GM23248 (cell line): Measurements from ENCODE around the gene HEMGN. TPM values are rescaled to one million over a fixed set of nuclear protein-coding genes. Genes with fewer than 3 reads are reported as not detected.

Experiments
- DNase-seq: peaks from one replicate; pipeline ENCODE4 v3.0.0-alpha.2; 2015
- H2AFZ ChIP-seq: fragments of 200-600 bp; sonication (generic); 2 replicates; pipeline ENCODE4 v1.6.1; 2016; ENCODE audit warnings: antibody characterized with exemption
- H3F3A ChIP-seq: fragments of 200-600 bp; sonication (generic); 2 replicates; pipeline ENCODE4 v1.6.1; 2016; ENCODE audit warnings: mild to moderate bottlenecking, antibody characterized with exemption, mixed run types; ENCODE audit not compliant: insufficient read depth
- H3K27ac ChIP-seq: fragments of 200-600 bp; sonication (generic); 2 replicates; pipeline ENCODE4 v1.5.1; 2016; ENCODE audit warnings: mild to moderate bottlenecking
- H3K27me3 ChIP-seq: fragments of 200-600 bp; sonication (generic); replicated peaks from 2 replicates; pipeline ENCODE4 v1.6.1; 2016; ENCODE audit warnings: mild to moderate bottlenecking; ENCODE audit not compliant: insufficient read depth
- H3K36me3 ChIP-seq: fragments of 200-600 bp; sonication (generic); 2 replicates; pipeline ENCODE4 v1.6.1; 2016; ENCODE audit warnings: low read depth, mild to moderate bottlenecking
- H3K4me1 ChIP-seq: fragments of 200-600 bp; sonication (generic); 2 replicates; pipeline ENCODE4 v1.6.1; 2016; ENCODE audit warnings: mild to moderate bottlenecking; ENCODE audit not compliant: insufficient read depth
- H3K4me2 ChIP-seq: fragments of 200-600 bp; sonication (generic); one replicate; pipeline ENCODE4 v1.6.1; 2016; ENCODE audit warnings: mild to moderate bottlenecking; ENCODE audit not compliant: unreplicated experiment
- H3K4me3 ChIP-seq: fragments of 200-600 bp; sonication (generic); 2 replicates; pipeline ENCODE4 v1.5.1; 2016; ENCODE audit warnings: mild to moderate bottlenecking
- H3K79me2 ChIP-seq: fragments of 200-600 bp; sonication (generic); 2 replicates; pipeline ENCODE4 v1.6.1; 2016; ENCODE audit warnings: mild to moderate bottlenecking; ENCODE audit not compliant: insufficient read depth
- H3K9ac ChIP-seq: fragments of 200-600 bp; sonication (generic); 2 replicates; pipeline ENCODE4 v1.6.1; 2016; ENCODE audit warnings: mild to moderate bottlenecking
- H3K9me2 ChIP-seq: fragments of 200-600 bp; sonication (generic); 2 replicates; pipeline ENCODE4 v1.6.1; 2016; ENCODE audit warnings: mixed run types, mild to moderate bottlenecking, moderate library complexity; ENCODE audit not compliant: insufficient read depth
- H3K9me3 ChIP-seq: fragments of 200-600 bp; sonication (generic); one replicate; pipeline ENCODE4 v1.6.1; 2017; ENCODE audit warnings: low read depth
- H4K20me1 ChIP-seq: fragments of 200-600 bp; sonication (generic); 2 replicates; pipeline ENCODE4 v1.6.0; 2016; ENCODE audit not compliant: insufficient read depth
- EZH2 ChIP-seq: fragments of 200-600 bp; sonication (generic); IDR thresholded peaks from 2 replicates; pipeline ENCODE4 v1.6.1; 2018; ENCODE audit warnings: antibody characterized with exemption, mild to moderate bottlenecking; ENCODE audit not compliant: insufficient read depth, poor library complexity, severe bottlenecking
- EZH2phosphoT487 ChIP-seq: fragments of 200-600 bp; sonication (generic); IDR thresholded peaks from 2 replicates; pipeline ENCODE4 v1.6.1; 2018; ENCODE audit warnings: antibody characterized with exemption, moderate library complexity, mild to moderate bottlenecking, low read depth; ENCODE audit not compliant: insufficient read depth
- WGBS, 2 experiments: methylation state at CpG; one replicate each; pipeline ENCODE4 v1.1.6; 2015 to 2017; ENCODE audit warnings: low lambda C conversion rate in 2 of 2, low coverage in 1 of 2; ENCODE audit errors: missing lambda C conversion rate in 2 of 2; 5-methylcytosine and 5-hydroxymethylcytosine counted together
- in situ Hi-C: fragments of 300-500 bp; cut with MboI; formaldehyde crosslinking; loops from 2 replicates; pipeline ENCODE4 v1.15.0; 2020
- polyA plus RNA-seq: library from polyadenylated mRNA; unstranded; fragments of >200 nt; fragmentation: Nextera tagmentation; extraction: Ambion mirVana; gene quantifications from 2 replicates; pipeline ENCODE4 v1.2.1, GENCODE V29; 2016
- total RNA-seq: library from RNA; depleted of rRNA; stranded (reverse); fragments of >200 nt; shearing (Covaris generic); gene quantifications from 2 replicates; pipeline ENCODE4 v1.2.3, GENCODE V29; 2014

The HEMGN gene
- total and polyA plus RNA-seq, 2 experiments from 2014 or later = not detected

DNA sequence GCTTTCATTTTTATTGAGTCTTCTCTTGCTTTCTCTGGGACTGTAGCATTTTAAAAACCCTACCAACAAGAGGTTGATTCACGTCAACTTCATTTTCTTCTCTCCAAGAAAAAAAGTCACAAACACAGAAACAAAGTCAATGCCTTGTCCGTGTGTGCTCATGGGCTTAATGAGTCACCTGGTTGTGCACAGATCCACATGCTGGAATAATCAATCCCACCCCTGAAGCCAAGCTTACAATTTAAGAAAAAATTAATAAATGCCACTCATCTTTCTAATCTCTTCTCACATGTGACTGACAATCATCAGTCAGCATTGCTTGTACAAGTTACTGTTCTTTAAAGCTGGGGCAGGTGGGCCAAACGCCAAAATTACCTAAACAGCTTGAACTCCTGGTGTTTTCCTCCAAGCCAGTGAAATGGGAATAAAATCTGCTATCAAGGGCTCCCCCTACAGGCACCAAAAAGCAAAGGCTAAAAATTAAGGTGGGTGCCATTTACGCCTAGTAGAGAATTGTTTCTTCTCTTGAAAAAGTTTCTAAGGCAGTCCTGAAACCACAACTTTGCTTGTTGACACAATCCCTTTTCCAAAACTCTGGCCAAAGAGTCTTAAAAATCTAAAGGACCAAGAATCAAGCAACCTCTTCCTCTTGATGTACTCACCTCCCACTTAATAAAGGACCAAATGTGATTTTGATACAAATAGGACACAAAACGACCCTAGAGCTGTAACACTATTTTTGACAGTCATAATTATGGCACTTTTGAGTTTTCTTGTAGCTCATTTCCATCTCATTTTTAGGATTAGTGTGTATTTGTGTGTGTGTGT lies 37.0 kb downstream of the HEMGN start:
- 30 to 32% methylated on average over 5 of the region's 5 CpGs for WGBS, 2 experiments
- Histone ChIP-seq H3K27ac (peak overlapping the region; percentile 56), H3K4me1 (peaks cover 15% of the 10 kb centered on the region), H4K20me1 (no peaks in the 10 kb centered on the region), H2AFZ (0 out of 2 replicates have a peak overlapping the region, but pooled peaks have one; percentile 1), H3K36me3 (no peaks in the 10 kb centered on the region), H3K79me2 (peaks cover 15% of the 10 kb centered on the region; the same call in 1 of the 2 replicates), H3K9me2 (no peaks in the 10 kb centered on the region), H3K9me3 (no peaks in the 10 kb centered on the region), H3K4me2 (peak overlapping the region; percentile 53), H3K27me3 (no peaks in the 10 kb centered on the region), H3K9ac (peak overlapping the region; percentile 21), H3F3A (peaks cover 19% of the 10 kb centered on the region), H3K4me3 (peak overlapping the region; percentile 32)
- in situ Hi-C loops = loop anchor here (5.0 kb wide), 1 partner anchor 189 kb away; no protein-coding TSS in a partner anchor
- TF ChIP-seq EZH2phosphoT487 (no peak), EZH2 (no peak)
- peak; percentile 71 for DNase-seq

DNA sequence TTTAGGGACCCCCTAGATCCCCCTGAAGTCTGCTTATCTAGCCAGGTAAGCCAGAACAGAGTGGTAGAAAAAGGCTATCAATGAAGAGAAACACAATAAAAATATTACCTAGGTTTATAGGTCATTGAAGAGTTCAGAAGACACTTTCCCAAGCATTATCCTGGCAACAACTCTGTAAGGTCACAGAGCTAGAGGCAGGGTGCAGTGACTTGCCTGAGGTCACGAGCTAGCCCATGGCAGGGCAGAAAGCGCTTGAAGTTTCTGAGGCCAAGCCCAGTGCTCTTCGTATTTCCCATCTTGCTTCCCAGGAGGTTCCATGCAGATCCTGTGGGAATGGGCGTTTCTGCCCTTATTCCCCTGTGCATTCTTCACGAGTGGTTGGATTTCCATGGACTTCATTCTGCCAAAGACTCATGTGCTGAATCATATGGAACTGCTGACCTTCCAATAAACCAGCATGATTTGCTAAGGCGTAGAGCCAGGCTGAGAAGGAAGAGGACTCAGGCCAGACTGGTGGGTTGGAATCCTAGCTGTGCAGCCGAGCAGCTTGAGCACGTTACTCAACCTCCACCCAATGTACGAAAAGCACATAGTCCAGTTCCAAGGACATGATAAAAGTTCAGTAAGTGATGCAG lies 37.8 kb downstream of the HEMGN start:
- Histone ChIP-seq H3K27ac (peak overlapping the region; percentile 56), H3F3A (peaks cover 19% of the 10 kb centered on the region), H3K27me3 (no peaks in the 10 kb centered on the region), H3K79me2 (peaks cover 11% of the 10 kb centered on the region; the same call in 1 of the 2 replicates), H3K36me3 (no peaks in the 10 kb centered on the region), H3K9me2 (no peaks in the 10 kb centered on the region), H3K4me1 (peaks cover 15% of the 10 kb centered on the region), H2AFZ (0 out of 2 replicates have a peak overlapping the region, but pooled peaks have one; percentile 1), H3K9ac (peak overlapping the region; percentile 21), H3K4me2 (peak overlapping the region; percentile 53), H3K4me3 (peak overlapping the region; percentile 32), H3K9me3 (no peaks in the 10 kb centered on the region), H4K20me1 (no peaks in the 10 kb centered on the region)
- peak; percentile 95 for DNase-seq
- in situ Hi-C loops = loop anchor here (5.0 kb wide), 1 partner anchor 188 kb away; no protein-coding TSS in a partner anchor
- 39 to 42% methylated on average over 9 of the region's 9 CpGs for WGBS, 2 experiments
- TF ChIP-seq EZH2phosphoT487 = no peak
- no peak for TF ChIP-seq EZH2

DNA sequence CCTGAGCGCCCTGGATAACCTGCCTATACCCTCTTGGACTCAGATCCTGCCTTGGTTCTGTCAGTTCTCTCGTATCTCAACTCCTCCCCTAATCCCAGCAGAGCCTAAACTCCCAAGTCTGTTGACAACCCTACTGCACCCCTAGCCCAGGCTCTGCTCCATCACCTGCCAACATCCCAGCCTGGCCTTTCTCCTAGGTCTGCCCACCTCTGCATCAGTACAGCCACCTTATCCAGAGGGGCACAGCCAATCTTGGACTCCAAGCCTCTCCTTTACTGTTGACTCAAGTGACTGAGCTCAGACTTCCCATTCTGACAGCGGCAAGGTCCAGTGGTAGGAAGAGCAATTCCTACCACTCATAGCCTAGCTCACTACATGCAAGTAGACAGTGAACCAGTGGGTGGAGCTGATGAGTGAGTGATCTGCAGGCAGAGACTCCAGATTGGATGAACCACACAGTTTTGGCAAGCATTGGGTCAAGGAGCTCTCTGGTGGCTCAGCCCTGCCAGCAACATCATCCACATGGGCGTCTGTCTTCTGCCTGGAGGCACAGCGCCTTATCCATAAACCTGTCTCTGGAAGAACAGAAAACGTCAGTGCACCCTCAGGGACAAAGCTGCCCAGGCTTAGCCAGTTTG lies 42.2 kb downstream of the HEMGN start:
- H3F3A ChIP-seq = peaks cover 11% of the 10 kb centered on the region
- no peaks in the 10 kb centered on the region for H3K9me3 ChIP-seq
- 51 to 58% methylated on average over 6 of the region's 6 CpGs for WGBS, 2 experiments
- H3K27me3 ChIP-seq = no peaks in the 10 kb centered on the region
- no peak overlapping the region for H3K4me2 ChIP-seq
- H3K9ac ChIP-seq = no peak overlapping the region
- no peaks in the 10 kb centered on the region for H3K9me2 ChIP-seq
- TF ChIP-seq EZH2phosphoT487 (no peak), EZH2 (no peak)
- H3K36me3 ChIP-seq = no peaks in the 10 kb centered on the region
- no peak overlapping the region for H3K4me3 ChIP-seq
- H2AFZ ChIP-seq = no peak overlapping the region
- H4K20me1 ChIP-seq = no peaks in the 10 kb centered on the region
- H3K79me2 ChIP-seq = no peaks in the 10 kb centered on the region
- peak; percentile 64 for DNase-seq
- in situ Hi-C loops = no loop called here
- H3K4me1 ChIP-seq = peaks cover 10% of the 10 kb centered on the region
- H3K27ac ChIP-seq = no peak overlapping the region

- Histone ChIP-seq H3K79me2 (no peaks in the 10 kb centered on the region), H3K9me3 (no peaks in the 10 kb centered on the region), H3K27me3 (no peaks in the 10 kb centered on the region), H3K4me3 (no peak overlapping the region), H3K9ac (no peak overlapping the region), H4K20me1 (no peaks in the 10 kb centered on the region), H3K4me1 (peaks cover 6% of the 10 kb centered on the region), H2AFZ (no peak overlapping the region), H3K36me3 (no peaks in the 10 kb centered on the region), H3F3A (peaks cover 5% of the 10 kb centered on the region), H3K27ac (no peak overlapping the region), H3K9me2 (no peaks in the 10 kb centered on the region), H3K4me2 (no peak overlapping the region)
- DNase-seq = no peak
- TF ChIP-seq EZH2phosphoT487 (no peak), EZH2 (no peak)
- 44 to 45% methylated on average over 1 of the region's 1 CpG for WGBS, 2 experiments
- in situ Hi-C loops = no loop called here
Measured at GRCh38 chr9:97895211-97895610, 42.8 kb downstream of the HEMGN start.
